Caki2 (cell line): Measurements from ENCODE around the gene TRIM72. TPM values are rescaled to one million over a fixed set of nuclear protein-coding genes. Genes with fewer than 3 reads are reported as not detected.
"Not testable (repeated sequence)": the region's sequence is repeated elsewhere in the genome, so short reads cannot be mapped to it uniquely, and the experiment has no call there.

Source experiments
- DNase-seq: peaks from one replicate; pipeline ENCODE4 v3.0.0-alpha.2; 2015; ENCODE audit warnings: low read depth
- in situ Hi-C: cut with HindIII; loops from 2 replicates; pipeline ENCODE4 v1.10.0; 2016; ENCODE audit warnings: low sequenced_read_pairs, low pct_unique_long_range_greater_than_20kb, mixed read lengths
- total RNA-seq: library from RNA; depleted of rRNA; stranded (reverse); fragments of >200 nt; shearing (Covaris generic); gene quantifications from 2 replicates; pipeline ENCODE4 v1.2.3, GENCODE V29; 2014; ENCODE audit warnings: low replicate concordance; rRNA removed

Gene TRIM72
- total RNA-seq, 1 experiment from 2014 or later = not detected

DNA sequence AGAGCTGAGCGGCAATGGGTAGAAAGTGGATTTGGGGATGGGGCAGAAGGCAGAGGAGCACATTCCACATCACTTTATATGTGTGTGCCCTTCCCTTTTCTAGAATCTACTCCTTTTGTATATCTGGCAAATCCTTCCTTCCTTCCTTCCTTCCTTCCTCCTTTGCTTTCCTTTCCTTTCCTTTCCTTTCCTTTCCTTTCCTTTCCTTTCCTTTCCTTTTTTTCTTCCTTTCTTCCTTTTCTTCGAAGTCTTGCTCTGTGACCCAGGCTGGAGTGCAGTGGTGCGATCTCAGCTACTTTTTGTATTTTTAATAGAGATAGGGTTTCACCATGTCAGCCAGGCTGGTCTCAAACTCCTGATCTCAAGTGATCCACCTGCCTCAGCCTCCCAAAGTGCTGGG, 56.1 kb downstream of the TRIM72 start:
- DNase-seq, in situ Hi-C loops: not testable (repeated sequence)

- DNase-seq = no peak
- in situ Hi-C loops = no loop called here
Observed at GRCh38 chr16:31270795-31271194, 56.9 kb downstream of the TRIM72 start.

DNA sequence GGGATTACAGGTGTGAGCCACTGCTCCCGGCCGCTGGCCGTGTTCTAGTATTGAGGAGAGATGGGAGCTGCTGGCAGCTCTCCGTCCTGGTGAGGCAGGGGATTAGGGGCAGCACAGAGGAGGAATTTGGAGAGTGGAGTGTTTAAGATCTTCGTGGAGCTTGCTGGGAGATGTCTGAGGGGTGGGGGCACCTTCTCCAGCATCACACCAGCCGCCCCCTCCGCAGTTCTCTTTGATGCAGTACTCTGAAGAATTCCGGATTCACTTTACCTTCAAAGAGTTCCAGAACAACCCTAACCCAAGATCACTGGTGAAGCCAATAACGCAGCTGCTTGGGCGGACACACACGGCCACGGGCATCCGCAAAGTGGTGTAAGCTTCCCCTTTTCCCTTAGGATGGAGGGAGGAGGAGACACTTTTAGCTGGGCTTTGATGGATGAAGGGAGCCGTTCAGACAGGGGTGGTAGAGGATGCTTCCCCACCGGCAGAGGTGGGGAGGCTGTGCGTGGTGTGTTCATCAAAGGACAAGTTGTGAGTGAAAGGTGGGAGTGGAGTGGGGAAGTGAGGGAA, 57.8 kb downstream of the TRIM72 start:
- in situ Hi-C loops = no loop called here
- DNase-seq = no peak

DNA sequence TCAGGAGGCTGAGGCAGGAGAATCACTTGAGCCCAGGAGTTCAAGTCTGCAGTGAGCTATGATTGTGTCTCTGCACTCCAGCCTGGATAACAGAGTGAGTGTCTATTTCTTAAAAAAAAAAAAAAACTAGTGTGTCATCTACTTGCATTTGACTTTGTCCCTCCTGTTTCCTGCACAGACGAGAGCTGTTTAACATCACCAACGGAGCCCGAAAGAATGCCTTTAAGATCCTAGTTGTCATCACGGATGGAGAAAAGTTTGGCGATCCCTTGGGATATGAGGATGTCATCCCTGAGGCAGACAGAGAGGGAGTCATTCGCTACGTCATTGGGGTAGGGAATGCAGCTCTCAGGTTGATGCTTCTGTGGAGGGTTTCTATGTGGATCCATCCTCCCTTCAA, 59.3 kb downstream of the TRIM72 start:
- in situ Hi-C loops = no loop called here
- DNase-seq = no peak

- in situ Hi-C loops = no loop called here
- DNase-seq = no peak
Observed at GRCh38 chr16:31273676-31274075, 59.8 kb downstream of the TRIM72 start.

GRCh38 chr16:31274831-31275816, 61.2 kb downstream of the TRIM72 start:
- in situ Hi-C loops = no loop called here
- DNase-seq = no peak

- in situ Hi-C loops = no loop called here
Observed at GRCh38 chr16:31276600-31276999, 62.7 kb downstream of the TRIM72 start.

GRCh38 chr16:31277659-31278260, 63.8 kb downstream of the TRIM72 start:
- in situ Hi-C loops = no loop called here
- DNase-seq = no peak

More at GRCh38 chr16:31276600-31276999, 62.7 kb downstream of the TRIM72 start:
- no peak for DNase-seq

DNA sequence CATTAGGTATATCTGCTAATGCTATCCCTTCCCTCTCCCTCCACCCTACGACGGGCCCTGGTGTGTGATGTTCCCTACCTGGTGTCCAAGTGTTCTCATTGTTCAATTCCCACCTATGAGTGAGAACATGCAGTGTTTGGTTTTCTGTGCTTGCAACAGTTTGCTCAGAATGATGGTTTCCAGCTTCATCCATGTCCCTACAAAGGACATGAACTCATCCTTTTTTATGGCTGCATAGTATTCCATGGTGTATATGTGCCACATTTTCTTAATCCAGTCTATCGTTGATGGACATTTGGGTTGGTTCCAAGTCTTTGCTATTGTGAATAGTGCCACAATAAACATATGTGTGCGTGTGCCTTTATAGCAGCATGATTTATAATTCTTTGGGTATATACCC, 64.9 kb downstream of the TRIM72 start:
- DNase-seq, in situ Hi-C loops: not testable (repeated sequence)

Other genes with a start within 250 kb of the TRIM72 start
- 73.0 and 95.3 TPM in 2 replicates for gene HSD3B7, start 228.9 kb upstream of the TRIM72 start, total RNA-seq
- 0.46 TPM in 1 of 2 replicates, not detected in the other for gene STX1B, start 203.5 kb upstream of the TRIM72 start, total RNA-seq
- gene STX4, start 180.6 kb upstream of the TRIM72 start, total RNA-seq = 72.2 and 83.1 TPM in 2 replicates
- gene ZNF668, start 139.9 kb upstream of the TRIM72 start, total RNA-seq = 16.1 and 18.3 TPM in 2 replicates
- 23.9 and 24.0 TPM in 2 replicates for gene ZNF646, start 139.7 kb upstream of the TRIM72 start, total RNA-seq
- 1.8 and 5.1 TPM in 2 replicates for gene PRSS53, start 125.2 kb upstream of the TRIM72 start, total RNA-seq
- gene VKORC1, start 119.3 kb upstream of the TRIM72 start, total RNA-seq = 184 and 187 TPM in 2 replicates
- 68.7 and 83.0 TPM in 2 replicates for gene BCKDK, start 105.7 kb upstream of the TRIM72 start, total RNA-seq
- 102 and 108 TPM in 2 replicates for gene KAT8, start 96.5 kb upstream of the TRIM72 start, total RNA-seq
- gene PRSS8, start 78.4 kb upstream of the TRIM72 start, total RNA-seq = 2.9 and 4.4 TPM in 2 replicates
- gene PRSS36, start 64.1 kb upstream of the TRIM72 start, total RNA-seq = 0.17 and 10.6 TPM in 2 replicates
- 15.3 and 34.6 TPM in 2 replicates for gene FUS, start 34.0 kb upstream of the TRIM72 start, total RNA-seq
- gene PYCARD, start 11.4 kb upstream of the TRIM72 start, total RNA-seq = 198 and 228 TPM in 2 replicates
- not detected in 2 replicates for gene PYDC1, start 3.0 kb downstream of the TRIM72 start, total RNA-seq
- 2.0 and 3.6 TPM in 2 replicates for gene ITGAM, start 45.9 kb downstream of the TRIM72 start, total RNA-seq
- gene ITGAX, start 141.1 kb downstream of the TRIM72 start, total RNA-seq = 9.7 and 18.6 TPM in 2 replicates
- gene ITGAD, start 179.2 kb downstream of the TRIM72 start, total RNA-seq = not detected in 2 replicates
- not detected in 2 replicates for gene COX6A2, start 214.2 kb downstream of the TRIM72 start, total RNA-seq
- gene ZNF843, start 228.7 kb downstream of the TRIM72 start, total RNA-seq = 0.47 and 1.4 TPM in 2 replicates
- gene ARMC5, start 245.4 kb downstream of the TRIM72 start, total RNA-seq = 19.3 and 22.5 TPM in 2 replicates